Endodermal cell (in vitro differentiated cells): ENCODE data around the gene GNB1. TPM values are rescaled to one million over a fixed set of nuclear protein-coding genes. Genes with fewer than 3 reads are reported as not detected.

ENCODE experiments used
- DNase-seq: peaks from one replicate; pipeline ENCODE4 v3.0.0-alpha.2; 2017
- H3K27ac ChIP-seq: 2 replicates; pipeline ENCODE4 v1.5.1; 2013; ENCODE audit warnings: mild to moderate bottlenecking, low read depth, low read length, moderate library complexity
- H3K27me3 ChIP-seq: 2 replicates; pipeline ENCODE4 v1.6.1; 2013; ENCODE audit warnings: mild to moderate bottlenecking, low read length, moderate library complexity; ENCODE audit not compliant: insufficient read depth, control insufficient read depth, poor library complexity, severe bottlenecking
- H3K36me3 ChIP-seq: 2 replicates; pipeline ENCODE4 v1.7.0; 2013; ENCODE audit warnings: mild to moderate bottlenecking, low read length, moderate library complexity; ENCODE audit not compliant: control insufficient read depth, insufficient read depth
- H3K4me1 ChIP-seq: one replicate; pipeline ENCODE4 v1.7.0; 2013; ENCODE audit warnings: low read length; ENCODE audit not compliant: control insufficient read depth, insufficient read depth
- H3K4me3 ChIP-seq: 2 replicates; pipeline ENCODE4 v1.5.1; 2013; ENCODE audit warnings: mild to moderate bottlenecking, low read length, moderate library complexity
- H3K9ac ChIP-seq: 2 replicates; pipeline ENCODE4 v1.6.1; 2013; ENCODE audit warnings: mild to moderate bottlenecking, low read length, moderate library complexity; ENCODE audit not compliant: poor library complexity, severe bottlenecking; ENCODE audit errors: extremely low read depth
- H3K9me3 ChIP-seq: 2 replicates; pipeline ENCODE4 v1.6.1; 2013; ENCODE audit warnings: mild to moderate bottlenecking, low read length, moderate library complexity; ENCODE audit not compliant: control insufficient read depth
- H3K27ac Mint-ChIP-seq: 2 replicates; pipeline ENCODE4 v1.8.0; 2020; ENCODE audit warnings: mixed read lengths
- H3K27me3 Mint-ChIP-seq: 2 replicates; pipeline ENCODE4 v1.8.0; 2021; ENCODE audit warnings: mild to moderate bottlenecking, mixed read lengths; ENCODE audit not compliant: insufficient read depth
- H3K36me3 Mint-ChIP-seq: 2 replicates; pipeline ENCODE4 v1.8.0; 2020; ENCODE audit warnings: low read depth, mixed read lengths
- H3K4me1 Mint-ChIP-seq: 2 replicates; pipeline ENCODE4 v1.8.0; 2020; ENCODE audit warnings: mixed read lengths
- H3K4me3 Mint-ChIP-seq: 2 replicates; pipeline ENCODE4 v1.8.0; 2020; ENCODE audit warnings: mild to moderate bottlenecking, moderate library complexity, mixed read lengths
- H3K9me3 Mint-ChIP-seq: 2 replicates; pipeline ENCODE4 v1.8.0; 2020; ENCODE audit warnings: mild to moderate bottlenecking, mixed read lengths
- CTCF ChIP-seq: fragments of 200-600 bp; sonication (generic); conservative IDR thresholded peaks from 2 replicates; pipeline ENCODE4 v1.5.0; 2021; ENCODE audit warnings: antibody characterized with exemption, mild to moderate bottlenecking
- WGBS, 2 experiments: methylation state at CpG; one replicate each; pipeline versions ENCODE4 v1.1.5 to v1.1.7; 2013; ENCODE audit warnings: missing lambda C conversion rate in 2 of 2, mixed read lengths in 1 of 2; ENCODE audit not compliant: insufficient coverage in 1 of 2, insufficient read length in 1 of 2; 5-methylcytosine and 5-hydroxymethylcytosine counted together
- total RNA-seq, 2 donors: library from RNA; stranded (reverse); fragmentation: NEBNext Ultra II Directional in 1 of 2; extraction: Animal tissue kit (Norgen Biotek cat#: 25700) in 1 of 2; gene quantifications; 2 replicates in 1 of 2; 3 replicates in 1 of 2; pipeline ENCODE4 v1.2.1, GENCODE V29; 2021

The GNB1 gene
- total RNA-seq, 2 donors from 2014 or later: 369 to 371 TPM

GRCh38 chr1:1910651-1911331 is 19.9 kb upstream of the GNB1 start:
- Mint-ChIP-seq H3K4me3 (peak overlapping the region; percentile 70), H3K4me1 (peaks cover 7% of the 10 kb centered on the region), H3K27ac (no peak overlapping the region), H3K9me3 (no peaks in the 10 kb centered on the region), H3K36me3 (no peaks in the 10 kb centered on the region), H3K27me3 (no peaks in the 10 kb centered on the region)
- WGBS, 2 experiments: 92 to 95% methylated on average over 11 to 22 of the region's 22 CpGs
- DNase-seq: peak; percentile 40
- no peaks in the 10 kb centered on the region for H3K9me3 ChIP-seq
- no peak overlapping the region for H3K27ac ChIP-seq
- no peak for TF ChIP-seq CTCF
- H3K4me3 ChIP-seq: no peak overlapping the region
- H3K9ac ChIP-seq: no peak overlapping the region
- no peaks in the 10 kb centered on the region for H3K27me3 ChIP-seq
- no peaks in the 10 kb centered on the region for H3K4me1 ChIP-seq
- H3K36me3 ChIP-seq: no peaks in the 10 kb centered on the region

- H3K9me3 ChIP-seq: no peaks in the 10 kb centered on the region
- no peaks in the 10 kb centered on the region for H3K27me3 Mint-ChIP-seq
- DNase-seq: no peak
- peak overlapping the region; percentile 60 for H3K9ac ChIP-seq
- H3K4me3 Mint-ChIP-seq: peak overlapping the region; percentile 70
- no peak overlapping the region for H3K27ac ChIP-seq
- no peaks in the 10 kb centered on the region for H3K36me3 Mint-ChIP-seq
- no peaks in the 10 kb centered on the region for H3K36me3 ChIP-seq
- 90 to 94% methylated on average over 2 to 6 of the region's 6 CpGs for WGBS, 2 experiments
- no peak for TF ChIP-seq CTCF
- no peaks in the 10 kb centered on the region for H3K27me3 ChIP-seq
- H3K4me1 Mint-ChIP-seq: peaks cover 7% of the 10 kb centered on the region
- no peaks in the 10 kb centered on the region for H3K4me1 ChIP-seq
- peak overlapping the region; percentile 74 for H3K4me3 ChIP-seq
- no peaks in the 10 kb centered on the region for H3K9me3 Mint-ChIP-seq
- peak overlapping the region; percentile 63 for H3K27ac Mint-ChIP-seq
Observed at GRCh38 chr1:1910033-1910465, 19.2 kb upstream of the GNB1 start.

GRCh38 chr1:1908506-1908791 is 17.6 kb upstream of the GNB1 start:
- H3K27ac Mint-ChIP-seq: no peak overlapping the region
- peak overlapping the region; percentile 77 for H3K4me3 ChIP-seq
- no peaks in the 10 kb centered on the region for H3K27me3 ChIP-seq
- no peaks in the 10 kb centered on the region for H3K36me3 Mint-ChIP-seq
- TF ChIP-seq CTCF: no peak
- H3K4me1 Mint-ChIP-seq: peaks cover 7% of the 10 kb centered on the region
- no peaks in the 10 kb centered on the region for H3K27me3 Mint-ChIP-seq
- no peaks in the 10 kb centered on the region for H3K9me3 Mint-ChIP-seq
- H3K4me3 Mint-ChIP-seq: peak overlapping the region; percentile 70
- DNase-seq: no peak
- no peak overlapping the region for H3K27ac ChIP-seq
- H3K9me3 ChIP-seq: peaks cover under 1% of the 10 kb centered on the region
- H3K9ac ChIP-seq: peak overlapping the region; percentile 59
- no peaks in the 10 kb centered on the region for H3K36me3 ChIP-seq
- WGBS, 2 experiments: 26 to 31% methylated on average over 11 to 21 of the region's 21 CpGs
- H3K4me1 ChIP-seq: no peaks in the 10 kb centered on the region
